Aorta (tissue), 5 donors: ENCODE results near the gene ANKRD2. TPM values are rescaled to one million over a fixed set of nuclear protein-coding genes. Genes with fewer than 3 reads are reported as not detected.

Experiments used
- ATAC-seq: fragments of 200-7000 bp; cut with Tn5 transposase; one replicate; pipeline ENCODE4 v1.9.1; 2022; ENCODE audit warnings: moderate library complexity; ENCODE audit not compliant: low FRiP score
- DNase-seq, 2 donors: peaks; one replicate each; pipeline ENCODE4 v3.0.0-alpha.2; 2020
- H3K27ac ChIP-seq, 2 donors: one replicate each; pipeline ENCODE4 v1.5.1; 2013; ENCODE audit warnings: low read length in 2 of 2, mild to moderate bottlenecking in 2 of 2, moderate library complexity in 2 of 2, control low read depth in 1 of 2, inconsistent platforms in 1 of 2, low read depth in 1 of 2
- H3K27me3 ChIP-seq, 2 donors: one replicate each; pipeline ENCODE4 v1.6.1; 2013; ENCODE audit warnings: control low read depth in 1 of 2, low read length in 1 of 2, mild to moderate bottlenecking in 1 of 2, moderate library complexity in 1 of 2; ENCODE audit not compliant: insufficient read depth in 2 of 2, control insufficient read depth in 1 of 2
- H3K36me3 ChIP-seq, 2 donors: one replicate each; pipeline ENCODE4 v1.6.1; 2013; ENCODE audit warnings: control low read depth in 1 of 2, low read length in 1 of 2, mild to moderate bottlenecking in 1 of 2; ENCODE audit not compliant: insufficient read depth in 2 of 2, control insufficient read depth in 1 of 2
- H3K4me1 ChIP-seq, 2 donors: one replicate each; pipeline ENCODE4 v1.6.1; 2013; ENCODE audit warnings: low read length in 2 of 2, control low read depth in 1 of 2, mild to moderate bottlenecking in 1 of 2, moderate library complexity in 1 of 2; ENCODE audit not compliant: insufficient read depth in 2 of 2, control insufficient read depth in 1 of 2
- H3K4me3 ChIP-seq, 2 donors: one replicate each; pipeline ENCODE4 v1.5.1; 2013; ENCODE audit warnings: low read length in 2 of 2, control low read depth in 1 of 2, mild to moderate bottlenecking in 1 of 2
- H3K9me3 ChIP-seq: one replicate; pipeline ENCODE4 v1.6.1; 2013; ENCODE audit warnings: mild to moderate bottlenecking, low read length; ENCODE audit not compliant: control insufficient read depth
- WGBS, 2 donors: extraction: QIAGEN DNeasy Blood & Tissue Kit; methylation state at CpG; one replicate each; pipeline ENCODE4 v1.1.7; 2013; 5-methylcytosine and 5-hydroxymethylcytosine counted together
- intact Hi-C, 2 donors: fragments of 100-400 bp; cut with DNase I; formaldehyde crosslinking; loops; one replicate each; pipeline versions ENCODE4 v1.14.2 to v1.15.0; 2022
- polyA plus RNA-seq, 2 donors: library from polyadenylated mRNA; stranded (reverse); fragments of 200-250 nt; gene quantifications; one replicate each; pipeline ENCODE4 v1.2.3, GENCODE V29; 2013
- total RNA-seq, 2 donors: library from RNA; stranded (reverse); fragmentation: NEBNext Ultra II Directional; extraction: Animal tissue kit (Norgen Biotek cat#: 25700); gene quantifications; one replicate each; pipeline ENCODE4 v1.2.1, GENCODE V29; 2021
- donor health status: healthy with polysubstance abuse.
- donor health status: Bipolar disorder and iron deficiency.
- donor health status: DM: no; HTN: no; CAD: no.
- donor health status: DM: no; HTN: no; CAD: no.
- donor health status: DM: yes; HTN: yes; CAD: no.

The ANKRD2 gene
- total and polyA plus RNA-seq, 4 donors = 0.39 to 3.1 (median 1.1) TPM

DNA sequence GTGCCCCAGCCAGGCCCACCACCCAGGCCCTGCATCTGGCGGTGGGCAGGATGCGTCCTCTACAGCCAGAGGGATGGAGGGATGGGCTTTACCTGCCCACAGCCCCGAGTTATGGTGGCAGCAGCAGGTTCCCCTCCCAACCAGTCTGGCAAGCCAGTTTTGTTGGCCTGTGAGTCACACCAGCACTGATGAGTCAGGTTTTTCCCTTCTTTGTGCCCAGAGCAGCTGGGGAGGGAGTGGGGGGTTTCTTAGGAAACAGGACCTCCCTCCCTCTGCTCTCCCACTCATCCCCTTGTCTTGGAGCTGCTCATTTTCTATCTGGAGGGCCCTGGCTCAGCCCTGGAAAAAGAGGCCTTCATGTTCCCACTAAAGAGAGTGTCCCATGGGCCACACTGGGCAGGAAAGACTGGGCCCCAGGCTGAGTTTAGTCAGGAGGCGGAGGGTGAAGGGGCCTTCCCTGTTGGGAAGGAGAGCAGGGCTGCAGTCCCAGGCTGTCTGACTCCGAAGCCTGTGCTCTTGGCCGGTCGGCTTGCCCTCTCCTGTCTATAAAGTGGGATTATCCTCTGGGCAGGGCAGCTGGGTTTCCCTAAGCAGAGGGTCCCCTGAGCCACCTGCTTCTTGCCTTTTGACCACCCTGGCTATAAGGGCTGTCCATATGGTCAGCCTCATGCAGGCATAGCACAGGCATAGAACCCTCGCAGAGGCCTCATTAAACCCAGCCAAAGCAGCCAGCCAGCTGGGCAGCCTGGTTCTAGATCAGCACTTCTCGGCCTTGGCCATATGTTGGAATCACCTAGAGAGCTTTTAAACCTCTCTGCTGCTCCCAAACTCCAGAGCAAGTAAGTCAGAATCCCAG lies 30.2 kb upstream of the ANKRD2 start:
- Histone ChIP-seq H3K4me3 (no peak overlapping the region), H3K27me3 (no peaks in the 10 kb centered on the region), H3K27ac (peak overlapping the region; percentile 94 to 97), H3K9me3 (no peaks in the 10 kb centered on the region), H3K36me3 (no peaks in the 10 kb centered on the region), H3K4me1 (peaks cover 2 to 5% of the 10 kb centered on the region in 2 donors)
- intact Hi-C loops = loop anchor here in 1 of 2 donors (2.0 kb wide), 1 partner anchor 44 kb away; the partner anchor contains the start of genes MMS19 and UBTD1
- WGBS, 2 donors = 10 to 17% methylated on average over 9 of the region's 9 CpGs
- DNase-seq (peak; percentile 88 to 89), ATAC-seq (peak; percentile 89)

DNA sequence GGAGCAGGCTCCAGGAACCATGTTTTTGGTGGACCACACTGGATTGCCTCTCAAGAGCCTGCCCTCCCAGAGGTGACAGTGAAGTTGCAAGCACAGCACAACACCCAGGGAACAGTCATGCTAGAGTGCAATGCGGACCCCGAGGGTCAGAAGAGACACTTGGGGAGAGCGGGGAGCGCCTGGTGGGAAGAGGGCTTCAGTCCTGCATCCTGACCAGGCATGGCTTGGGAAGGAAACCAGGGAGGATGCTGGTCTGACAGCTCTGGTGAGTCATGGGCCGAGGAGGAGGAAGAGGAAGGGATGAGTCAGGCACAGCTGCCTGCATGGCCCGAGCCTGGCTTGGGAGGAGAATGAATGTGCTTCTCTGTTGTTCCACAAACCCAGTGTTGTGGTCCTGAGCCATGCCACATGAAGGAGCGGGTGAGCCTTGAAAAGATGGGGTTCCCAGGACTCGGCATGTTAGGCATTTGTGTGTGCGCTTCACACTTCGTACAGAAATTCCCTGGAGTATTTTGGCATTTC lies 29.5 kb upstream of the ANKRD2 start:
- H3K27me3 ChIP-seq = no peaks in the 10 kb centered on the region
- ATAC-seq (peak; percentile 92), DNase-seq (peak; percentile 92 to 93)
- H3K27ac ChIP-seq = peak overlapping the region; percentile 94 to 97
- intact Hi-C loops = loop anchor here in 1 of 2 donors (2.0 kb wide), 1 partner anchor 44 kb away; the partner anchor contains the start of genes MMS19 and UBTD1
- no peaks in the 10 kb centered on the region for H3K36me3 ChIP-seq
- H3K4me3 ChIP-seq = no peak overlapping the region
- WGBS, 2 donors = 30 to 33% methylated on average over 10 of the region's 10 CpGs
- H3K9me3 ChIP-seq = no peaks in the 10 kb centered on the region
- peaks cover 2 to 5% of the 10 kb centered on the region in 2 donors for H3K4me1 ChIP-seq

GRCh38 chr10:97546456-97547270 lies 25.9 kb upstream of the ANKRD2 start:
- Histone ChIP-seq H3K36me3 (no peaks in the 10 kb centered on the region), H3K27ac (no peak overlapping the region), H3K9me3 (no peaks in the 10 kb centered on the region), H3K4me3 (no peak overlapping the region), H3K27me3 (no peaks in the 10 kb centered on the region), H3K4me1 (peaks cover 0 to 5% of the 10 kb centered on the region in 2 donors)
- WGBS, 2 donors = 63 to 71% methylated on average over 18 of the region's 18 CpGs
- intact Hi-C loops = no loop called here
- peak in 1 of 2 donors; percentile 32 for DNase-seq
- no peak for ATAC-seq

DNA sequence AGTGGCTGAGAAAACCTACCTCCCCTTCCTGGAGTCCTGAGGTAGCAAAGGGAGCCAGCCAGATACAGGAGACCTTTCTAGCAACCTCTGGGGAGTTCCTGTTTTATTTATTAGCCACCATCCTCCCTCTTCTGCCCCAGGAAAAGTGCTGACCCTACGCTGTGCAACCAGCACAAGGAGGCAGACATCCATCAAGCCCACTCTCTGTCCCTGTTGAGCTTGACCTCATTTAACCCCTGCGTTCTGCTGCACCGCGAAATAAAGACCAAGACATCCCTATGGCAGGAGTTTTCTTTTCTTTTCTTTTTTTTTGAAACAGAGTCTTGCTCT lies 25.3 kb upstream of the ANKRD2 start:
- DNase-seq (peak in 1 of 2 donors; percentile 3), ATAC-seq (no peak)
- H3K9me3 ChIP-seq = no peaks in the 10 kb centered on the region
- H3K36me3 ChIP-seq = no peaks in the 10 kb centered on the region
- WGBS, 2 donors = 65% methylated on average over 4 of the region's 4 CpGs
- no peak overlapping the region for H3K4me3 ChIP-seq
- H3K27ac ChIP-seq = no peak overlapping the region
- H3K27me3 ChIP-seq = no peaks in the 10 kb centered on the region
- intact Hi-C loops = no loop called here
- peaks cover 0 to 5% of the 10 kb centered on the region in 2 donors for H3K4me1 ChIP-seq

GRCh38 chr10:97547962-97548361 lies 24.6 kb upstream of the ANKRD2 start:
- Histone ChIP-seq H3K4me3 (no peak overlapping the region), H3K27me3 (no peaks in the 10 kb centered on the region), H3K27ac (no peak overlapping the region), H3K9me3 (no peaks in the 10 kb centered on the region), H3K36me3 (no peaks in the 10 kb centered on the region), H3K4me1 (peaks cover 0 to under 1% of the 10 kb centered on the region in 2 donors)
- WGBS, 2 donors = 40 to 45% methylated on average over 4 of the region's 4 CpGs
- ATAC-seq = no peak
- intact Hi-C loops = no loop called here
- no peak for DNase-seq

DNA sequence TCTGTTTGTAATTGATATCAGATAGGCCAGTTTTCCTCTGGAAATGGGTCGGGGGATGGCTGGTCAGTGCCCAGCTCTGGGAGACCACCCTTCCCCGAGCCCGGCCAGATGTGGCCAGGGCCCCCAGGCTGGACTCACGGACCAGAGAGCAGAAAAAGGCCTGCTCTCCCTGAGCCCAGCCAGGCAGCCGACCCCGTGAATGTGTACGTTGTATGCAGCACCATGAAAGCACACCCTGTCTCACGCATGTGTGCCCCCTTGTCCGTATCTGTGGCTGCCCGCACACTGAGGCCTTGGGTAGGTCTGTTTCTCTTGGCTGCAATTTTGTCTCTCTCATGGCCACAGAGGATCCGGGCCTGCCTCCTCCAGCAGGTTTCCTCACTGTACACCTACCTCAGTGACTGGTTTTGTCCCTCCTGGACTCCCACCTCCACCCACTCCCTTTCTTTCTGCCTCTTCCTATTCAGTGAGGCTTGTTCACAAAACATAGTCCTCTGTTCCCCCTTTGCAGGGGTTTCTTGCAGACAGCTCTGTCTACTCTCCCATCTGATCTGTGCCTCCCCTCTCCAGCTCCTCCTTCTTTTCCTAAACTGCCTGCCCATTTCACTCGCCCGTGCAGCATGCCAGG lies 23.6 kb upstream of the ANKRD2 start:
- H3K4me3 ChIP-seq = no peak overlapping the region
- 70 to 71% methylated on average over 13 of the region's 13 CpGs for WGBS, 2 donors
- intact Hi-C loops = no loop called here
- no peak overlapping the region for H3K27ac ChIP-seq
- DNase-seq = peak in 1 of 2 donors; percentile 59
- H3K9me3 ChIP-seq = no peaks in the 10 kb centered on the region
- H3K36me3 ChIP-seq = no peaks in the 10 kb centered on the region
- H3K27me3 ChIP-seq = no peaks in the 10 kb centered on the region
- ATAC-seq = no peak
- no peaks in the 10 kb centered on the region for H3K4me1 ChIP-seq

GRCh38 chr10:97549587-97550322 lies 22.8 kb upstream of the ANKRD2 start:
- Histone ChIP-seq H3K27ac (no peak overlapping the region), H3K36me3 (no peaks in the 10 kb centered on the region), H3K4me3 (no peak overlapping the region), H3K4me1 (no peaks in the 10 kb centered on the region), H3K9me3 (no peaks in the 10 kb centered on the region), H3K27me3 (no peaks in the 10 kb centered on the region)
- ATAC-seq (no peak), DNase-seq (peak in 1 of 2 donors; percentile 59)
- intact Hi-C loops = loop anchor here in 1 of 2 donors (5.0 kb wide), 1 partner anchor 102 kb away; the partner anchor contains the start of genes EXOSC1 and ZDHHC16
- 53 to 54% methylated on average over 13 of the region's 13 CpGs for WGBS, 2 donors
